Raji (cell line): ENCODE data around the gene AOX1.

Source experiments
- POLR2A ChIP-seq: IDR thresholded peaks from 2 replicates; pipeline ENCODE4 v1.6.1; 2011; ENCODE audit warnings: low read depth, low read length, control low read depth; ENCODE audit not compliant: insufficient read depth

Gene AOX1

GRCh38 chr2:200585730-200586643 lies at the start of gene AOX1:
Gene AOX1 (plus strand): TSS chr2:200586014. CDS start chr2:200586109, 95 bp downstream.
- TF ChIP-seq POLR2A = no peak

- no peak for TF ChIP-seq POLR2A
Measured at GRCh38 chr2:200538139-200538538, 47.7 kb upstream of the AOX1 start.

DNA sequence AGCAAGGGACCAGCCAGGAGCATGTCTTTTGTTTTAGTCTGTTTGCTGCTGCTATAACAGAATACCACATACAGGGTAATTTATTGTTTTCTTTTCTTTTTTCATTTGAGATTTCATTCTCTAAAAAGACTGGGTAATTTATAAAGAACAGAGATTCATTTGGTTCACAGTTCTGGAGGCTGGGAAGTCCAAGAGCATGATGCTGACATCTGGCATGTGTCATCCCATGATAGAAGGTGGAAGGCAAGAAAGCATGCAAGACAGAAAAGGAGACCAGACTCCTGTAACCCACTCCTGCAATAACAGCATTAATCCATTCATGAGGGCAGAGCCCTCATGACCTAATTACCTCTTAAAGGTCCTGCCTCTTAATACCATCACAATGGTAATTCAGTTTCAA lies 45.0 kb upstream of the AOX1 start:
- no peak for TF ChIP-seq POLR2A

DNA sequence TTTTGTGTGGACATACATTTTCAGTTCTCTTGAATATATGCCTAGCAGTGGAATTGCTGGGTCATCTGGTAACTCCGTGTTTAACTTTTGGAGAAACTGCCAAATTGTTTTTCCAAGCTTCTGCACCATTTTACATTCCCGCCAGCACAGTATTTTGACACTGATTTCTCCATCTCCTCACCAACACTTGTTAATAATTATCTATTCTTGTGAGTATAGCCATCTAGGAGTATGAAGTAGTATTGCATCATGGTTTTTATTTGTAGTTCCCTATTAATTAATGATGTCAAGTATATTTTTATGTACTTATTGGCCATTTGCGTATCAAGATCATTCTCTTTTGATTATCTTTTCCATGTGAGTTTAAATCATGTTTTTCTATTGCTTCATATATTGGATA lies 17.9 kb upstream of the AOX1 start:
- no peak for TF ChIP-seq POLR2A

DNA sequence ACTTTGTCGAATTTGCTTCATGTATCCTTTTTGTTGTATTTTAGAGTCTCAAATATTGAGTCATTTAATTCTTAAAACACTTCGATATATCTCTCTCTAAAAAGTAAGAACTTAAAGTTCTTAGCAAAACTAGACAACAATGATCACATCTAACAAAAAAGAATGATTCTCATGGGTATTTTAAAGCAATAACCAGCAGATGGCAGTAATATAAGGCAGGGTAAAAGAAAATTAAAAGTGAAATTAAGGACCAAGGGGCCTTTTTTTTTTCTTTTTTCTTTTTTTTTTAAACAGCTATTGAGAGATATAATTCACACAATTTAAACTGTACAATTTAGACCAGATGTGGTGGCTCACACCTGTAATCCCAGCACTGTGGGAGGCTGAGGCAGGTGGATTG lies 9.9 kb upstream of the AOX1 start:
- no peak for TF ChIP-seq POLR2A

DNA sequence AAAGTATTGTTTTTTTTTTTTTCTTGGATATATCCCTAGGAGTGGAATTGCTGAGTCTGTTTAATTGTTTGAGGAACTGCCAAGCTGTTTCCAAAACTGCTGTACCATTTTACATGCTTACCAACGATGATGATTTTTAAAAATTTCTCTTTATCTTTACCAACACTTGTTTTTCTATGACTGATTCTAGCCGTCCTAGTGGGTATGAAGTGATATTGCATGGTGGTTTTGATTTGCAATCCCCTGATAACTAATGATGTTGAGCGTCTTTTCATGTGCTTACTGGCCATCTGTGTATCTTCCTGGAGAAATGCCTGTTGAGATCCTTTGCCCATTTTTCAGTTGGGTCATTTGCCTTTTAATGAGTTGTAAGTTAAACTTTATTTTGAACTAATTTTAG lies 8.8 kb upstream of the AOX1 start:
- TF ChIP-seq POLR2A = no peak

DNA sequence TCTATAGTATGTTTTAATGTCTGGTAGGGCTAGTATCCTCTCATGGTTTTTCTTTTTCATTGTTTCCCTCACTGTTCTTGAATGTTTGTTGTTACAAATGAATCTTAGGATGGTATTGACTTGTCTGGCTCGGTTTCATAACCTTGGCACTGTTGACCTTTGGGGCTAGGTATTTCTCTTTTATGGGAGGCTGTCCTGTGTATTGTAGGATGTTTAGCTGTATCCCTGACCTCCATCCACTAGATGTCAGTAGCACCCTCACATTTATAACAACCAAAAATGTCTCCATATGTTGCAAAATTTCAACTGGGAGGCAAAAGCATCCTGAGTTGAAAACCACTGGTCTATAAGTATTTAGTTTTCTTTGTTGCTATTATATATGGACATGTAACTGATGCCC lies 7.0 kb upstream of the AOX1 start:
- TF ChIP-seq POLR2A = no peak

DNA sequence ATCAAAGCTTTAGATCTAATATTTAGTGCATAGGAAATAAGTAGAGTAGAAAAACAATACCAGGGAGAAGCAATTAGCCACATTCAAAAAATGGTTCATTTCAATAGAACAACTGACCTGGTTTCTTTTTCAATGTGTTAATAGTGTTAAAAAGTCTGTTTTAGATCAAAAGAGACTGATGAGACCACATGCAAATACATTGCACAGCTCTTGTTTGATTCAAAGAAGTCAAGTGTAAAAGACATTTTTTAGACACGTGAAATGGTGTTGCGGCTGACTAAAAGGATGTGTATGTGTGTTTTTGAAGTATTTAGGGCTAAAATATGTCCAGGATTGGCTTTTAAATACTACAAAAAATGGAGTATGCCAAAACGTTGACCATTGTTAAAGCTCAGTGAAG lies 1.2 kb upstream of the AOX1 start:
- no peak for TF ChIP-seq POLR2A

- TF ChIP-seq POLR2A = no peak
Measured at GRCh38 chr2:200585340-200585729, 479 bp upstream of the AOX1 start.

- TF ChIP-seq POLR2A = no peak
Measured at GRCh38 chr2:200586644-200586975, 796 bp downstream of the AOX1 start.

GRCh38 chr2:200587007-200587616 lies 1.3 kb downstream of the AOX1 start:
- TF ChIP-seq POLR2A = no peak

- TF ChIP-seq POLR2A = no peak
Measured at GRCh38 chr2:200588076-200588678, 2.4 kb downstream of the AOX1 start.

GRCh38 chr2:200590090-200590489 lies 4.3 kb downstream of the AOX1 start:
- TF ChIP-seq POLR2A = no peak

DNA sequence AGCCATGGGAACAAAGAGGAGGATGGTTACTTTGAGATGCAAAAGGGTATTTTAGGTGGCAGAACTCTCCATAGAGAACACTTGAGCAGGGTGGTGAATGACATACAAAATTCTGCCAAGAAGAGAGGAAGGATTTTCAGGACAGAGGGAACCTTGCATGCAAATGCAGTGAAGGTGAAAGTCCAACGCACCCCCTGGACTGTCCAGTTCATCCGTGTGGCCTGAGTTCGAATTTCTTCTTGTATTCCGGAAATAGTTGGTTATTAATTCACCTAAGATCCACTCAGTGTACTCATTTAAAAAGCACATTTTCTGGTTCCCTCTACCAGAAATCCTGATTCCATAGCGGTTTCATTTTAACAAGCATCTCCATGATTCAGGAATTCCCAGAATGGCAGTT lies 5.5 kb downstream of the AOX1 start:
- TF ChIP-seq POLR2A = no peak

DNA sequence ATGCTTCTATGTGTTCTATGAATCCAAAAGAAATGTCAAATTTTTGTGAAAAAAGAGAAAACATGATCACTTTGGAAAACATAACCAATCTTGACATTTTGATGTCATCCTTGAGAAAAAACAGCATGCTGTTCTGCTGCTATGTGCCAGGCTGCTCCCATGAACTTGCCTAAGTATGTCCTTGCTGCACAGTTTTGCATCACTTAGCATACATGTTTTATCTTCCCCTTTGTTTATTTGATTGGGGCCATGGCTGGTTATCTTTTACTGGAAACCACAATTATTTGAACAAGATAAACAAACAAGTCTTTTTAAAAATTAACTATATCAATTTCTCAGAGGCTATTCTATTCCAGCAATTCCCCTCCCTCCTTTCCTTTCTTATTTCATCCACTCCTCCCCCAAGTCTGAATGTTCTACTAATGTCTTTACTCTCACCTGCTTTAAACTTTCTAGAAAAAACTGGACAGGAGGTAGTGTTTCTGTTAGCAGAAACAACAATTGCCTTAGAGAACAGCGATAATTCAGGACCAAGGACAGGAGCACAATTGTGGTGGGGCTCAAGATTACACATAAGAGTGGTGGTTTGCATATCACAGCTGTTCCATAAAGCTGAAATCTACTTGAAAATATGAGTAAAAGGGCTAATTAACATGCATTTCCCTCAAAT lies 6.7 kb downstream of the AOX1 start:
- no peak for TF ChIP-seq POLR2A

DNA sequence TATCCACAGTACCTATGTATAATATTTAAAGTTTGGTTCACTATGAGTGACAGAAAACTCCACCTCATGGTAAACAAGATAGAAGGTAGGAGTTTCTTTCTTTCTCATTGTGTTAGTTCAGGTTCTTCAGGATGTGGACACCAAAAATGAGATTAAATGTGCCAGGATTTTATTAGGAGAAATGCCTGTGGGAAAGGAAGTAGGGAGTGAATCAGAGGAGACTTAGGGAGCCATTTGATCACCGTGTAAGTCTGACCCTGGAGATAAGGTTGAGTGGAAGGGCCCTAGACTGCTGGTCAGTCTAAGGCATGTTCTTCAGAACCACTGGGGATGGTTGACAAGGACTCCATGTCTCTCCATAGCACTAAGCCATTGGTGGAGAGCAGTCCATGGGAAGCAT lies 8.1 kb downstream of the AOX1 start:
- no peak for TF ChIP-seq POLR2A
